GM18508 (cell line): ENCODE results near the gene TRIM40.
"Not testable (repeated sequence)": the region's sequence is repeated elsewhere in the genome, so short reads cannot be mapped to it uniquely, and the experiment has no call there.

Source experiments
- ATAC-seq: cut with Tn5 transposase; IDR thresholded peaks from one replicate; pipeline ENCODE4 v1.9.1; 2021; ENCODE audit warnings: moderate number of reproducible peaks; ENCODE audit not compliant: insufficient read depth, unreplicated experiment

Gene TRIM40

DNA sequence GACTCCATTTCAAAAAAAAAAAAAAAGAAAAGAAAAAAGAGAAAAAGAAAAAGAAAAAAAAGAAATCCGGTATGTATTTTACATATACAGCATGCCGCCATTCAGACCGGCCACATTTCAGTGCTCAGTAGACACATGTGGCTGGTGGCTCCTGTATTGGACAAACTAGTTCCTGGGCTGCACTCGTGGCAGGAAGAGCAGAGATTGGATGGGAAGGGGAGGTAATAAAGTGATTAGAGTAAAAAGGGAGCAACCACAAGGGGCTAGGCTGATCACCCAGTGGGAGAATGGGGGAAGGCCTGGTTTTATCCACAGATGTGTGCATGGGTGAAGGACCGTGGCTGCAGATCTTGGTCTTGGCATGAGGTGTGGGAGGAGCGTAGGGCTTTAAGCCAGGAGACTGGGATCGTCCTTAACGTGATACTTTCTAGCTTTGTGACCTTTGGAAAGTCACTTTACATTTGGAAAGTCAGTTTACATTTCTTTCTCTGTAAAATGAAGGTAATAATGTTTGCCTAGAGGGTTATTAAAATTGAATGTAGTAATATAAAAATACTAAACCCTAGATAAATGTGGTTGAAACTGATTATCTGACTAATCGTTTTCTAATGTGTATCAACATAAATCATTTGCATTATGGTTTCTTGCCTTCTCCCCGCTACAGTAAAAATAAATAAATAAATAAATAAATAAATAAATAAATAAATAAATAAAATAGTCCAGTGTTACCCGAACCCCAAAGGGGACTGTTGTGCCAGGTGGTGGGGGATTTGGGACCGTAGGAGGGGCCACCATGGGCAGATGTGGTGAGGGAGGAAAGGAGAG is 26.5 kb downstream of the TRIM40 start:
- no peak for ATAC-seq

DNA sequence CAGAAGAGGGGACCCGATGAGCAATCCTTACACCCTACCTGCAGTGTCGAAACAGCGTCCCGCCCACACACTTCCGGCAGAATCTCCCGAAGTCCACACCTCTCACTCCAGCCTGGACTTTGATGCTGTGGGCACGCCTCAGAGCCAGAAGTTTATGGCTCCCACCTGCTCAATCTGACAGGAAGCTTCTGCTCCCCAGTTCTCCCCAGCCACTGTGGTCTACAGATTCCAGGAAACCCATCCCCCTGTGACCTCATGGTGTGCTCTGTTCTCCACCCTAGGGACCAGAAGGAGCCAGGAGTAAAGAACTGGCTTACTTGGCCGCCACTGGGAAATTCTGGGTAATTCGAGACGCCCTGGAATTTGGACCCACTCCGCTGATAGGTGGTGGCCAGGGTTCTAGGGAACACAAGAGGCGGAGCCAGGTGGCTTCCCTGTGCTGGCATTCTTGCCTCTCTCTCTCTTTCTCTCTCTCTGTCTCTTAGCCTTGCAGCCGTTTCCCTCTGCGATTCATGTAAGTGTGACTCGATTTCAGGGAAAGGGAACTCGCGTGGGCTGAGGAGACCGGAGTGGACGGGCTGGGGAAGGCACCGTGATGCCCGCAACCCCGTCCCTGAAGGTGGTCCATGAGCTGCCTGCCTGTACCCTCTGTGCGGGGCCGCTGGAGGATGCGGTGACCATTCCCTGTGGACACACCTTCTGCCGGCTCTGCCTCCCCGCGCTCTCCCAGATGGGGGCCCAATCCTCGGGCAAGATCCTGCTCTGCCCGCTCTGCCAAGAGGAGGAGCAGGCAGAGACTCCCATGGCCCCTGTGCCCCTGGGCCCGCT is 27.4 kb downstream of the TRIM40 start, which contains the start of gene TRIM15:
Gene TRIM15 (plus strand): TSS at position 457 of the 828 bp plus-strand sequence. CDS start 139 bp downstream, at position 596.
- ATAC-seq: no peak

DNA sequence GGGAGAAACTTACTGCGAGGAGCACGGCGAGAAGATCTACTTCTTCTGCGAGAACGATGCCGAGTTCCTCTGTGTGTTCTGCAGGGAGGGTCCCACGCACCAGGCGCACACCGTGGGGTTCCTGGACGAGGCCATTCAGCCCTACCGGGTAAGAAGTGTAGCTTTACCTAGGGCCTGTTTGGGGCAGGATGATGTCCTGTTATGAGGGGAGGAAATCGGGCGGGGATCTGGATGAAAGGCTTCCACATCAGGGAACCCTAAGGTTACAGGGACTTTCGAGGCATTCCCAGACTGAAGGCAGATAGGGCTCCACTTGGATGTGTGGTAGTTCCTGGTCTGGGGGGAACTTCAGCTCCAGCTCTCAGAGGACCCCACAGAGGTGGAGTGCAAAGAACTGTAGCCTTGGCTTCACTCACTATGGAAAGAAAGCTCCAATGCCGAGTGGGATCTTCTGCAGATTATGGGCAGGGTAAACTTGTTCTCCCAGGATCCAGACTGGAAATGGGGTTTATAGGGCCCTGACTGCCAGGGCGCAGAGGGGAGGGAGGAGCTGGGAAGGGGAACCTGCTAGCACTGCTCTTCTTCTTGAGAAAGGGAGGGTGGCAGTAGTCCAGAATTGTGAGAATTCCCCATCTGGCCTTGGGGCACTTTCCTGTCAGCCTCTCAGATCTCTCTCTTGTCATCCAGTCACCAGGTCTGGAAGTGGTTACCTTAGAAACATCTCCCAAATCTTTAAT is 28.1 kb downstream of the TRIM40 start:
- ATAC-seq: no peak

DNA sequence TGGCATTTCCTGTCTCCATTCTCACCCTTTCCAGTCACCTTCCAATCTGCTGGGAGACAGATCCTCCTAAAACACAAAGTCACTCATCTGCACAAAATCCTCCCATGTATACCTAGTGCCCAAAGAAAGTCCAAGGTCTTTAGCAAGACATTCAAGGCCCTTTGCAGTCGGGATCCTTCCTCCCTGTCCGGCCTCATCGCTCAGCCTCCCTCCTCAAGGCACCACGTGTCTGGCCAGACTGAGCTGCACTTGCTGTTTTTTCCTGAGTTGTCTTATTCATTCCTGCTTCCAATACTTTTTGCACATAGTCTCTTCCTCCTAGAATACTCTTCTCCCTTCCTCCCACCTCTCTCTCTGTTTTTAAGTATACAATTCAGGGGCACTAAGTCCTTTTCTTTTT is 28.8 kb downstream of the TRIM40 start:
- no peak for ATAC-seq

DNA sequence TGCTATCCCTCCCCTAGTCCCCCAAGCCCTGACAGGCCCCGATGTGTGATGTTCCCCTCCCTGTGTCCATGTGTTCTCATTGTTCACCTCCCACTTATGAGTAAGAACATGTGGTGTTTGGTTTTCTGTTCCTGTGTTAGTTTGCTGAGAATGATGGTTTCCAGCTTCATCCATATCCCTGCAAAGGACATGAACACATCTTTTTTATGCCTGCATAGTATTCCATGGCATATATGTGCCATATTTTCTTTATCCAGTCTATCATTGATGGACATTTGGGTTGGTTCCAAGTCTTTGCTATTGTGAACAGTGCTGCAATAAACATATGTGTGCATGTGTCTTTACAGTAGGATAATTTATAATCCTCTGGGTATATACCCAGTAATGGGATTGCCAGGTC is 29.3 kb downstream of the TRIM40 start:
- not testable (repeated sequence) for ATAC-seq

DNA sequence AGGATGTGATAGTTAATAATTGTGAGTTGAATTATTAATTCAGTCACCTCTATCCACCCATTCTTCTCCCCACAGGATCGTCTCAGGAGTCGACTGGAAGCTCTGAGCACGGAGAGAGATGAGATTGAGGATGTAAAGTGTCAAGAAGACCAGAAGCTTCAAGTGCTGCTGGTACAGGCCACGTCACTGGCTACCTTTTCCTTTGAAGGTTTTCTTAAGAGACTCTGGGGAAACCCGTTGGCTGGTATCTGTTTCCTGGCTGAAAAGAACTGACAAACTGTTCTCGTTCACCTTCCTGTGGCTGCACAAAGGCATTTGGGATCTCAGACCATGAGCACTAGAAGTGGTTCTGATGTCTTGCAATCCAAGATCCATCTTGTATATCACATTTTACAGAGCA is 31.2 kb downstream of the TRIM40 start:
- no peak for ATAC-seq

DNA sequence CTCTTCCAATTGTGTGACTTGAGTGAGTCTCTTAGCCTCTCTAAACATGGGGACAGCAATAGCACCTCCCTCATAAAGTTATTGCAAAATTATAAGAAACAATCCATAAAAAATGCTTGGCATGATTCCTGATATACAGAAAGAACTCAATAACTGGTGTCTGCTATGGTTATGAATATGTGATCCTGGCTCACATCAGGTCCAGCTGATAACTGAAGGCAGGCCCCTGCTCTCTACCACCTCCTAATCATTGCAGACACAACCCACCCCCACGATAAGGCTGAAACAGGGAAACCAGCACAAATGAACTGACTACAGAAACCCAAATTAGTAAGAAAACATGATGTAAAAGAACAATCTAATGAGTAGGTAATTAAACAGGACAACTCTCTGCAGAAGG is 32.8 kb downstream of the TRIM40 start:
- no peak for ATAC-seq

DNA sequence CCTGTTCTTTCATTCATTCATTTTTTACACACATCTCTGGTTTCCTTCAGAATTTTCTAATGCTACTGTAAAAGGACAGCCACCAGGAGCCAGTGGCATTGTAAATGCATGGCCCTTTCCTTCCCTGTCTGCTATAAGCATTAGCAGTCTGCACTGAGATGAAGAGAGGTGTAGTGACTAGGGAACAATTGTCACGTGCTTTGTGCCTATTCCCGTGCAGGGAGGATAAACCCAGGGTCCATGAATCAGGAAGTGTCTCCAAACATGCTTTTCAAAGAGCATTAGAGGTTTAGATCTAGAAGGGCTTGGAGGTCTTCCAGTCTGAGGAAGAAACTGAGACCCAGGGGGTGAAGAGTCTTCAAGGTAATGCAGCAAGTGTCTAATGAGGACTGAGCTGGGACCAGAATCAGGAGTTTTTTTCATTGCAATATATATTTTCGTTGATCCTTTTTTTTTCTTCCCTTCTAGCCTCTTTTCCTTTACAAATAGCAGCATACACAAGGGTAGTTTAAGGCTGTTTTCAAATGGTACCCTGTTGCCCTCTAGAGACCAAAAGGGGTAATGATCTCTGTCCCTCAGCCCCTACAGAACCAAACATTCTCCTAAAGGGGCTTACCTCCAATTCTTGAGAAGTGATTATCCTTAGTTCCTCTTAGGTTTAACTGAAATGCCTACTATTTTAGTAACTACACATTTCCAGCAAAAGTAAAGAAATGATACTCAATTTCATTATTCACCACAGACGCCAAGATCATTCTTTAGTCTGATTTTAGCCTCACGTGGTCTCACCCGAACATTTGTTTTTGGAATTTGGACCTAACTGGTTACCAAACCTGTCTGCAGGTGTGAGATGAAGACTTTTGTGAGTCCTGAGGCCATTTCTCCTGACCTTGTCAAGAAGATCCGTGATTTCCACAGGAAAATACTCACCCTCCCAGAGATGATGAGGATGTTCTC is 34.0 kb downstream of the TRIM40 start:
- no peak for ATAC-seq

DNA sequence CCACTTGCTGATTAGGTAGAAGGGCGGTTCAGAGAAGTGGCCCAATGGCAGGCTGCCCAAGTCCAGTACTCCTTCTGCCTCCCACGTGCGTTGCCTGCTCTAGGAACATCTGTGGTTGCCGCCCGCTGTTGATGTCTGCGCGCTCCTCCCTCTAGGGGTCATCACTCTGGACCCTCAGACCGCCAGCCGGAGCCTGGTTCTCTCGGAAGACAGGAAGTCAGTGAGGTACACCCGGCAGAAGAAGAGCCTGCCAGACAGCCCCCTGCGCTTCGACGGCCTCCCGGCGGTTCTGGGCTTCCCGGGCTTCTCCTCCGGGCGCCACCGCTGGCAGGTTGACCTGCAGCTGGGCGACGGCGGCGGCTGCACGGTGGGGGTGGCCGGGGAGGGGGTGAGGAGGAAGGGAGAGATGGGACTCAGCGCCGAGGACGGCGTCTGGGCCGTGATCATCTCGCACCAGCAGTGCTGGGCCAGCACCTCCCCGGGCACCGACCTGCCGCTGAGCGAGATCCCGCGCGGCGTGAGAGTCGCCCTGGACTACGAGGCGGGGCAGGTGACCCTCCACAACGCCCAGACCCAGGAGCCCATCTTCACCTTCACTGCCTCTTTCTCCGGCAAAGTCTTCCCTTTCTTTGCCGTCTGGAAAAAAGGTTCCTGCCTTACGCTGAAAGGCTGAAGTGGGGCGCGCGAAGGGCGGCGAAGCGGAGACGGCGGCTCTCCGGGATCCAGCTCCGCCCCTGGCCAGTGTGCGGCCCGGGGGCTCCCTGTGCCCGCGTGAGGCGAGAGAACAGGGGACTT is 35.9 kb downstream of the TRIM40 start:
- ATAC-seq: no peak

DNA sequence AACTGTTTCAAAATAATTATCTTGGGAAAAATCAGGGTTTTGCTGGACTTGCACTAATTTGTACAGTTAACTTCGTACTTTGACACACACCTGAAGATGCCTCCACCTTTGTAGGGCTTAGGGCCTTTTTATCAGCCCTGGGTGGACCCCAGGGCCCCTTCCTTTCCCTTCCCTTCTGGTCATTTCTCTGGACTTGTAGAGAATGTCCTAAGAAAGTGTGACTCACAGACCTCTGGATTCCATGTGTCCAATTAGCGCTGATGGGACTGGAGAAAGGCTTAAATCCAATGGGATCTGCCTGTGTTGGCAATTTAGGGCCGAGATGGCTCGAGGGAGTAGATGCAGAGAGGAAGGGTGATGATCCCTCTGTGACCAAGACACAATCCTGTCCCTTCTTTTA is 36.7 kb downstream of the TRIM40 start:
- no peak for ATAC-seq

DNA sequence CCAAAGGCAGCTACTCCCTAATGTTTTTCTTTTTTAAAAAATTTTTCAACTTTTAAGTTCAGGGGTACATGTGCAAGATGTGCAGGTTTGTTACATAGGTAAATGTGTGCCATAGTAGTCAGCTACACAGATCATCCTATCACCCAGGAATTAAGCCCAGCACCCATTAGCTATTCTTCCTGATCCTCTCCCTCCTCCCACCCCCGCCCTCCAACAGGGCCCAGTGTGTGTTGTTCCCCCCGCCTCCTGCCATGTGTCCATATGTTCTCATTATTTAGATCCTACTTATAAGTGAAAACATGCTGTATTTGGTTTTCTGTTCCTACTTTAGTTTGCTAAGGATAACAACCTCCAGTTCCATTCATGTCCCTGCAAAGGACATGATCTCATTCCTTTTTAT is 39.8 kb downstream of the TRIM40 start:
- no peak for ATAC-seq

DNA sequence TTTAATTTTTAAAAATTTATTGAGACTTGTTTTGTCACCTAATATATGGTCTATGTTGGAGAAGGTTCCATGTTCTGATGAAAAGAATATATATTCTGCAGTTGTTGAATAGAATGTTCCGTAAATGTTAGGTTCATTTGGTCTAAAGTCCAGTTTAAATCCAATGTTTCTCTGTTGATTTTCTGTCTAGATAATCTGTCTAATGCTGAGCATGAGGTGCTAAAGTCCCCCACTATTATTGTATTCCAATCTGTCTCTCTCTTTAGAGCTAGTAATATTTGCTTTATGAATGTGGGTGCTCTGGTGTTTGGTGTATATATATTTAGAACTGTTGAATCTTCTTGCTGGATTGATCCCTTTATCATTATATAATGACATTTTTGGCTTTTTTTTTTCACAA is 42.9 kb downstream of the TRIM40 start:
- no peak for ATAC-seq

DNA sequence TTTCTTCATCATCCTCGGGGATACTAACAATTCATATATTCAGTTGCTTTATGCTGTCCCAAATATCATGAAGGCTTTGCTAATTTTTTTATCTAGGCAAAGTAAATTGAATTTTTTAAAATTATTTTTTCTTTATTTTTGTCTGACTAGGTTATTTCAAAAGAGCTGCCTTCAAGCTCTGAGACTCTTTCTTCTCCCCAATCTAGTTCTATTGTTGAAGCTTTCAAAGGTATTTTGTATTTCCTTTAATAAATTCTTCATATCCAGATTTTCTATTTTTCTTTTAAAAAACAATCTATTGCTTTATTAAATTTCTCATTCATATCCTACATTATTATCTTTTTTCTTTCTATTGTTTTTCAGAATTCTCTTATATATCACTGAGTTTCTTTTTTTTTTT is 44.2 kb downstream of the TRIM40 start:
- no peak for ATAC-seq

DNA sequence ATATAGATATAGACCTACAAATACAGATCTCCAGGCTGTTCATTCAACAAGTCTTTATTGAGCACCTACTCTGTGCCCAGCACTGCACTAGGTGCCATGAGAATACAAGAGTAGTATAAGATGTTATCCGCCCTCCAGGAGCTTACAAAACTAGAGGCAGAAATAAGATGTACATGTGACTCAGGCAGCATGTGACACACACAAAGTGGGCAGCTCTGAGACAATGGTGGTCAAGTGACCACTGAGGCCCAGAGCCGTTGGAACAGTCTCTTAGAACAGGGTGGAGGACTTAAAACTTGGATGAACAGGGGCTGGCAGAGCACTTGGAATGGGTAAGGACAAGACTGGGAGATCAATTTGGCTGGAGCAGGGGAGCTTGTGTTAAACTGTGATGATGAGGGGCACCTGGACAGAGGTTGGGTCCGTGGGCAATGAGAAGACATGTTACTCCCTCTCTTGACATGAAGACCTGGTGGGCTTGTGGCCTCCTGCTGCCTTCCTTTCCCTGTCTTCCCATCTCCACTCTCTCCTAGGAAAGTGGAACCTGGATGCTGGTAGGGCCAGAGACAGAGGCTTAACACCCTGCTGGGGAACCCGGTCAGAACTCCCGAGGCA is 48.6 kb downstream of the TRIM40 start:
- no peak for ATAC-seq

DNA sequence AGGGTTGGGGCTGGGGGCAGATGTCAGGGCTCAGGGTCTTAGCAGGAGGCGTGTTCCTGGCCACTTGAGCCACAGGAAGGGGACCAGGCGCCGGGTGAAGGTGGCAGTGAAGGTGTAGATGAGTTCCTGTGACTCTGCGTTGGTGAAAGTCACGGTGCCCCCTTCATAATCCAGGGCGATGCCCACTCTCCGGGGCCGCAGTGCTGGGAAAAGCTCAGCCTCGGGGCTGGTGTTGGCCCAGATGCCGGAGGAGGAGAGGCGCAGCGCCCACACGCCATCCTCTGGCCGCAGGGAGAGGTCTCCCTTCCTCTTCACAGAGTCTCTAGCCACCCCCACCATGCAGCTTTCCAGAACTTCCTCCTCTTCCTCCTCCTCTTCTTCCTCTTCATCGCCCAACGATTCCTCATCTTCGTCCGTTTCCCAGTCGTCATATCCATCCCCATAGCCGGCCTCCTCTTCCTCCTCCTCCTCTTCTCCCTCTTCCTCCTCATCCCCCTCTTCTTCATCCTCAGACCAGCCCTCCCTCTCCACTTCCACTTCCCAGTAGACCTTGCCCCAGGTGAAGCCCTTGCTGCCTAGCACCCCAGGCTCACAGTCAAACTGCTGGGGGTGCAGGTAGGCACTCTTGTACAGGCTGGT is 50.0 kb downstream of the TRIM40 start:
- ATAC-seq: no peak

DNA sequence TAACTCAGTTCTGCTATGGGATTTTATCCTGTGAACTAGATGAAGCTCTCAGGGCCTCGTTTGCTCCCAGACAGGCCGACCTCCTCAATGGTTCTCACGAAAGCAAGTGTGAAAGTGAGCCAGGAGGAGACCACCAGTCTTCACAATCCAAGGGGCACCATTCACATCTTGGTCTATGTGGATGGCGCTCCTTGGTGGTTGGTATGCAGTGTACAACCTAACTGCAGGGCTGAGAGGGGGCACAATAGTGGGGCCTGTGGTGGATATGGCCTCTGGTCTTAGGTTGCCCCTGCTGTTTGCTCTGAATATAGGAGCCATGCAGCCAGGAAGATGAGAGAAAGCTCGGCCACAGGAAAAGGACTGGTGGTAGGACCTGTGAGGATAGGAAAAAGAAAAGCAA is 52.6 kb downstream of the TRIM40 start:
- ATAC-seq: no peak

DNA sequence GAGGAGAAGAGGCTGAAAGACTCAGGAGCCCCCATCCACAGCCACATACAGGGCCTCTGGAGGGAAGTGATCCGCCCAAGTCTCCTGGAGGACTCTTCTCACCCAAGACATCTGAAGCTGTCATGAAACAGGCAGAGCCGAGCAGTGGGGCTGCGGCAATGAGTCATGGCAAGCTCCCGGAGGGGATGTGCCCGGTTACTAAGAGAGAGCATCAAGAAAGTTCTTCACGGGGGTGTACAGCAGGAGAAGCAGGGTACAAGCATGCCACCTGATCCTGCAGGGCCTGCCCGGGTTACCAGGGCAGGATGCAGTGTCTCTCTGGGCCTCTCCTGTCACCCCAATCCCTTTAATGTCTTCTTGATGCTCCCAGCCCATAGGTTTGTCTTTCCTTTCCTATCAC is 56.1 kb downstream of the TRIM40 start:
- no peak for ATAC-seq
